Fibroblast of villous mesenchyme (primary cell): Measurements from ENCODE around the gene KCNJ10. TPM values are rescaled to one million over a fixed set of nuclear protein-coding genes. Genes with fewer than 3 reads are reported as not detected.

Experiments
- DNase-seq: peaks from one replicate; pipeline ENCODE4 v3.0.0-alpha.2; 2010; ENCODE audit warnings: low read depth
- H3K4me3 ChIP-seq: 2 replicates; pipeline ENCODE4 v1.5.1; 2011; ENCODE audit warnings: low read depth, mild to moderate bottlenecking, low read length
- CTCF ChIP-seq: IDR thresholded peaks from 2 replicates; pipeline ENCODE4 v1.5.1; 2012; ENCODE audit warnings: low read depth, mild to moderate bottlenecking, low read length; ENCODE audit not compliant: insufficient read depth
- total RNA-seq: library from RNA; depleted of rRNA; stranded (reverse); fragments of >200 nt; gene quantifications from 2 replicates; pipeline ENCODE4 v1.2.3, GENCODE V29; 2012

The KCNJ10 gene
- total RNA-seq, 1 donor, result not detected

GRCh38 chr1:160098852-160099561, 29.0 kb upstream of the KCNJ10 start:
- peak; percentile 93 for DNase-seq
- peak overlapping the region; percentile 75 for H3K4me3 ChIP-seq
- no peak for TF ChIP-seq CTCF

- TF ChIP-seq CTCF, result no peak
- H3K4me3 ChIP-seq, result peak within 1 kb of the TSS; percentile 75
- DNase-seq, result peak; percentile 83
Measured at GRCh38 chr1:160097911-160098851, 28.2 kb upstream of the KCNJ10 start, which contains the start of gene IGSF8. Gene IGSF8, minus strand, starts transcription at chr1:160098619. Its CDS starts 147 bp downstream, at chr1:160098472.

DNA sequence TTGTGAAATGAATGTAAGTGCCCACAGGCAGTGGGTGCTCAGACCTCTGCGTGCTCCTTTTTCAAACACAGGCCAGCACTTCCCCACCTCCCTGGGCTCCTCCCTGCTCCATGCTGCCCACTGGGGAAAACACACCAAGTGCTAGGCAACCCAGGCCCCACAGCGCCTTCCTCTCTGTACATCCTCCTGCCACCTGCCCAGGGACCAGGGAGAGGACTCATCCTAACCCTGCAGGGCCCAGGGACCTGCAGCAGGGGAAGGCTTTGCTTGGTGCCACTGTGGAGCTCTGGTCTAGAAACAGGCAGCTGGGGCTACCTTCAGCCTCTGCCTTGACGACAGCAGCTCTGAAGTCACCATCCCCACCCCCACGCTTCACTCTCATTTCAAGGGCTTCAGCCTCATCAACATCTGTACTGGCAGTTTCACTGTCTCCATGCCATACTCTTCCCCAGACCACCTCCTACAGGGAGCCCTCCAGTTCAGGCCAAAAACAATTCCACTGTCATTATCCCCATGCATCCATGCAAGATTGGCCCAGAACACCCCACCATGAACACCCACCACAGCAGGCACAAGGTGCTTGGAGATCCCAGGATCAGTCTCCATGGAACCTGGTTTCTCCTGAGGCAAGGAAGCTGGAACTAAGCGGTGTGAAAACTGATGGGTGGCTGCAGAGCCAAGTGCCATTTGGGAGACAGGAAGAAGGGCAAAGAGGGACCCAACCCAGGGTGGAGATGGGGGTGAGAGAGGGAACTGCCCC, 27.4 kb upstream of the KCNJ10 start:
- H3K4me3 ChIP-seq, result peak overlapping the region; percentile 75
- no peak for TF ChIP-seq CTCF
- no peak for DNase-seq

- peak; percentile 61 for DNase-seq
- TF ChIP-seq CTCF, result no peak
- H3K4me3 ChIP-seq, result no peak overlapping the region
Measured at GRCh38 chr1:160096274-160097116, 26.5 kb upstream of the KCNJ10 start.

DNA sequence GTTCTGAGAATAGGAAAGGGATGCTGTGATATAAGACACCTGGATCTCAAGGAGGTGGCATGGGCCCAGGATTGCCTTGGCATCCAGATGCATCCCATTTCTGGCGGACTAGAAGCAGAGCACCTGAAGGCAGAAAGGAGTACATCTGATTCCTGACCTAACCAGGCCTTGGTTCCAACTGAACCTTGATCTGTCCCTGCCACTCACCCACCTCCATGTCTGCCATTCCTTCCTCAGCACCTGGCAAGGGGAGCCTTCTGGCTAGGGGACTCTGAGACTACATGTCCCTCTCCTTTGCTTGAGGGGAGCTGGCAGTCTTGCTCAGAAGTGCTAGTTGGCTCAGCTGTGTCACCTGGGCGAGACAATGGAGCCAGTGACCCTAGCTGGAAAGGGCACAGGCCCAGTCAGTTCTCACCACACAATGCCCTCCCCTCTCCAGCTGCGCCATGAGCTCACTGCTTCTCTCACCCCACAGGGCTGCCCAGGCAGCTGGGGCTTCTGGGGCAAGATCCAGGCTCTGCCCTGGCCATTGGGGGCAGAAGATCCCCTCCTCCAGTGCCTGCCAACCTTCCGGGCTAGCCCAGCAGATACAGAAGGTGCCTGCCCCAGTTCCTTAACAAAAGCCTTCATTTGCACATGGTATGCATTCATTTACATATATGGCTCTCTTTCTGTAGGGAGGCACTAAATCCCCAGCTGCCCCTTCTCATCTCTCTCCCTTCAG, 25.6 kb upstream of the KCNJ10 start:
- H3K4me3 ChIP-seq, result no peak overlapping the region
- TF ChIP-seq CTCF, result no peak
- DNase-seq, result no peak
